CD14-positive monocyte (primary cell): ENCODE measurements around the gene PCBP3. TPM values are rescaled to one million over a fixed set of nuclear protein-coding genes. Genes with fewer than 3 reads are reported as not detected.
"Not testable (repeated sequence)": the region's sequence is repeated elsewhere in the genome, so short reads cannot be mapped to it uniquely, and the experiment has no call there.

Experiments
- DNase-seq, 3 donors: peaks; one replicate each; pipeline ENCODE4 v3.0.0-alpha.2; 2011 to 2022
- H2AFZ ChIP-seq: 2 replicates; pipeline ENCODE4 v1.6.0; 2012; ENCODE audit warnings: mild to moderate bottlenecking, low read depth, low read length, inconsistent platforms; ENCODE audit not compliant: insufficient read depth, poor library complexity, severe bottlenecking
- H3K27ac ChIP-seq, 2 donors: 1 replicate in 1 of 2; 2 replicates in 1 of 2; pipeline ENCODE4 v1.5.1; 2012 to 2013; ENCODE audit warnings: low read length in 2 of 2, control low read depth in 1 of 2, inconsistent platforms in 1 of 2, low read depth in 1 of 2, mild to moderate bottlenecking in 1 of 2
- H3K27me3 ChIP-seq, 2 donors: one replicate each; pipeline versions ENCODE4 v1.6.0 to v1.6.1; 2011 to 2013; ENCODE audit warnings: low read length in 2 of 2; ENCODE audit not compliant: control insufficient read depth in 2 of 2, insufficient read depth in 2 of 2
- H3K36me3 ChIP-seq, 2 donors: replicated peaks in 1 of 2; 1 replicate in 1 of 2; 2 replicates in 1 of 2; pipeline versions ENCODE4 v1.5.1 to v1.6.1; 2012 to 2013; ENCODE audit warnings: low read length in 2 of 2, control low read depth in 1 of 2, inconsistent platforms in 1 of 2, mild to moderate bottlenecking in 1 of 2; ENCODE audit not compliant: insufficient read depth in 2 of 2, control insufficient read depth in 1 of 2
- H3K4me1 ChIP-seq, 2 donors: 1 replicate in 1 of 2; 2 replicates in 1 of 2; pipeline versions ENCODE4 v1.5.1 to v1.6.1; 2012 to 2013; ENCODE audit warnings: low read length in 2 of 2, control low read depth in 1 of 2, inconsistent platforms in 1 of 2, mild to moderate bottlenecking in 1 of 2, moderate library complexity in 1 of 2; ENCODE audit not compliant: insufficient read depth in 2 of 2, control insufficient read depth in 1 of 2
- H3K4me2 ChIP-seq: replicated peaks from 2 replicates; pipeline ENCODE3; 2012; ENCODE audit warnings: low read length, moderate library complexity, mild to moderate bottlenecking; ENCODE audit not compliant: poor library complexity, severe bottlenecking; ENCODE audit errors: extremely low read depth
- H3K4me3 ChIP-seq, 3 experiments: fragments of 200-600 bp in 1 of 3; sonication (generic) in 1 of 3; replicated peaks in 1 of 3; 1 replicate in 2 of 3; 2 replicates in 1 of 3; pipeline ENCODE4 v1.5.1; 2011 to 2013; ENCODE audit warnings: low read length in 3 of 3, mild to moderate bottlenecking in 3 of 3, control low read depth in 2 of 3, low read depth in 2 of 3, inconsistent platforms in 1 of 3, moderate library complexity in 1 of 3
- H3K79me2 ChIP-seq: 2 replicates; pipeline ENCODE4 v1.6.0; 2012; ENCODE audit warnings: mild to moderate bottlenecking, control low read depth, inconsistent platforms, low read length, moderate library complexity; ENCODE audit not compliant: insufficient read depth
- H3K9ac ChIP-seq: 2 replicates; pipeline ENCODE4 v1.6.0; 2017; ENCODE audit warnings: low read length, mild to moderate bottlenecking; ENCODE audit not compliant: insufficient read depth, poor library complexity, severe bottlenecking
- H3K9me3 ChIP-seq, 2 donors: replicated peaks in 1 of 2; 1 replicate in 1 of 2; 2 replicates in 1 of 2; pipeline versions ENCODE4 v1.5.1 to v1.6.1; 2012 to 2013; ENCODE audit warnings: low read length in 2 of 2, control low read depth in 1 of 2; ENCODE audit not compliant: control insufficient read depth in 1 of 2, insufficient read depth in 1 of 2
- H4K20me1 ChIP-seq: 2 replicates; pipeline ENCODE4 v1.6.0; 2012; ENCODE audit warnings: mild to moderate bottlenecking, low read length, control low read depth, moderate library complexity; ENCODE audit not compliant: insufficient read depth
- H3K27ac Mint-ChIP-seq, 7 donors: one replicate each; pipeline ENCODE4 v1.8.0; 2020; ENCODE audit warnings: mild to moderate bottlenecking in 7 of 7, mixed read lengths in 7 of 7, moderate library complexity in 6 of 7, inconsistent platforms in 2 of 7
- H3K27me3 Mint-ChIP-seq, 3 donors: one replicate each; pipeline ENCODE4 v1.8.0; 2021 to 2022; ENCODE audit warnings: low read depth in 3 of 3, mild to moderate bottlenecking in 3 of 3, mixed read lengths in 3 of 3, moderate library complexity in 3 of 3, inconsistent platforms in 1 of 3
- H3K36me3 Mint-ChIP-seq, 2 donors: one replicate each; pipeline ENCODE4 v1.8.0; 2020; ENCODE audit warnings: mixed read lengths in 2 of 2, inconsistent platforms in 1 of 2, mild to moderate bottlenecking in 1 of 2
- H3K4me1 Mint-ChIP-seq: one replicate; pipeline ENCODE4 v1.8.0; 2020; ENCODE audit warnings: mild to moderate bottlenecking, mixed read lengths
- H3K4me3 Mint-ChIP-seq, 2 donors: one replicate each; pipeline ENCODE4 v1.8.0; 2020; ENCODE audit warnings: mild to moderate bottlenecking in 2 of 2, mixed read lengths in 2 of 2, moderate library complexity in 1 of 2
- H3K9me3 Mint-ChIP-seq, 7 donors: one replicate each; pipeline ENCODE4 v1.8.0; 2020 to 2022; ENCODE audit warnings: mixed read lengths in 7 of 7, mild to moderate bottlenecking in 6 of 7, moderate library complexity in 6 of 7, inconsistent platforms in 2 of 7
- WGBS: methylation state at CpG from one replicate; pipeline ENCODE4 v1.1.5; 2013; ENCODE audit warnings: missing lambda C conversion rate; ENCODE audit not compliant: insufficient coverage; 5-methylcytosine and 5-hydroxymethylcytosine counted together
- intact Hi-C, 2 donors: fragments of 100-400 bp; cut with micrococcal nuclease; formaldehyde crosslinking; loops; one replicate each; pipeline versions ENCODE4 v1.15.0 to v1.15.1; 2023
- polyA plus RNA-seq, 3 donors: library from polyadenylated mRNA; depleted of rRNA in 1 of 3; unstranded in 2 of 3; stranded (reverse) in 1 of 3; fragments of 300-500 nt in 2 of 3; fragments of >200 nt in 1 of 3; fragmentation: Illumina TruSeq in 2 of 3; gene quantifications; 1 replicate in 2 of 3; 2 replicates in 1 of 3; pipeline ENCODE4 v1.2.3, GENCODE V29; 2012 to 2021
- TF ChIP-seq, protein P1 (sequence below): fragments of 200-600 bp; IDR thresholded peaks from one replicate; pipeline ENCODE4 v1.8.0; 2022; ENCODE audit warnings: antibody characterized with exemption, mild to moderate bottlenecking

PCBP3 gene
- polyA plus RNA-seq, 3 donors: 0.34 to 0.49 TPM; not detected in 1

- Mint-ChIP-seq H3K27me3 (peaks cover 12 to 15% (median 13%) of the 10 kb centered on the region in 3 donors), H3K9me3 (peaks cover 0 to 11% (median 2%) of the 10 kb centered on the region in 7 donors)
- H3K4me2 ChIP-seq, H4K20me1 ChIP-seq, H3K9ac ChIP-seq, H3K27ac ChIP-seq, H3K27me3 ChIP-seq, H3K4me1 ChIP-seq, intact Hi-C loops, H3K27ac Mint-ChIP-seq, H3K4me3 Mint-ChIP-seq, H3K79me2 ChIP-seq, DNase-seq, H3K36me3 Mint-ChIP-seq, H3K36me3 ChIP-seq, H3K4me3 ChIP-seq, H2AFZ ChIP-seq, H3K4me1 Mint-ChIP-seq: not testable (repeated sequence)
- peaks cover 0 to 15% of the 10 kb centered on the region in 2 donors for H3K9me3 ChIP-seq
- 94% methylated on average over 6 of the region's 6 CpGs for WGBS
These were observed 33.9 kb upstream of the PCBP3 start for GRCh38 chr21:45609616-45610015.

DNA sequence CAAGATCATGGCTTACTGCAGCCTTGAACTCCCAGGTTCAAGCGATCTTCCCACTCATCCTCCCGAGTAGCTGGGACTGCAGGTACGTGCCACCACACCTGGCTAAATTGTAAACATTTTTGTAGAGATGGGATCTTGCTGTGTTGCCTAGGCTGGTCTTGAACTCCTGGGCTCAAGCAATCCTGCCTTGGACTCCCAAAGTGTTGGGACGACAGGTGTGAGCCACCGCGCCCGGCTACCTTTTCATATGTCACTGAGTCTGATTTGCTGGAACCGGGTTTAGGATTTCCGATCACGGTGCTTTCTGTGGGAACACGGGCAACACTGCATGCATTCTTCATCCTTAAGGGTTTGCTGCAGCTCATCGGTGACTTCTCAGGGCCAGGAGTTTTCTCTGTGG lies 32.2 kb upstream of the PCBP3 start:
- Histone ChIP-seq H3K9me3 (peaks cover 0 to 6% of the 10 kb centered on the region in 2 donors), H3K27me3 (no peaks in the 10 kb centered on the region), H3K79me2 (no peaks in the 10 kb centered on the region), H3K4me3 (no peak overlapping the region), H3K27ac (no peak overlapping the region), H3K4me1 (no peaks in the 10 kb centered on the region), H4K20me1 (no peaks in the 10 kb centered on the region), H3K36me3 (no peaks in the 10 kb centered on the region), H3K9ac (no peak overlapping the region), H2AFZ (no peak overlapping the region), H3K4me2 (no peak overlapping the region)
- TF ChIP-seq, protein P1, sequence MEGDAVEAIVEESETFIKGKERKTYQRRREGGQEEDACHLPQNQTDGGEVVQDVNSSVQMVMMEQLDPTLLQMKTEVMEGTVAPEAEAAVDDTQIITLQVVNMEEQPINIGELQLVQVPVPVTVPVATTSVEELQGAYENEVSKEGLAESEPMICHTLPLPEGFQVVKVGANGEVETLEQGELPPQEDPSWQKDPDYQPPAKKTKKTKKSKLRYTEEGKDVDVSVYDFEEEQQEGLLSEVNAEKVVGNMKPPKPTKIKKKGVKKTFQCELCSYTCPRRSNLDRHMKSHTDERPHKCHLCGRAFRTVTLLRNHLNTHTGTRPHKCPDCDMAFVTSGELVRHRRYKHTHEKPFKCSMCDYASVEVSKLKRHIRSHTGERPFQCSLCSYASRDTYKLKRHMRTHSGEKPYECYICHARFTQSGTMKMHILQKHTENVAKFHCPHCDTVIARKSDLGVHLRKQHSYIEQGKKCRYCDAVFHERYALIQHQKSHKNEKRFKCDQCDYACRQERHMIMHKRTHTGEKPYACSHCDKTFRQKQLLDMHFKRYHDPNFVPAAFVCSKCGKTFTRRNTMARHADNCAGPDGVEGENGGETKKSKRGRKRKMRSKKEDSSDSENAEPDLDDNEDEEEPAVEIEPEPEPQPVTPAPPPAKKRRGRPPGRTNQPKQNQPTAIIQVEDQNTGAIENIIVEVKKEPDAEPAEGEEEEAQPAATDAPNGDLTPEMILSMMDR: no peak
- WGBS: 93% methylated on average over 9 of the region's 12 CpGs
- intact Hi-C loops: no loop called here
- H3K27ac Mint-ChIP-seq: no peak overlapping the region
- H3K36me3 Mint-ChIP-seq: no peaks in the 10 kb centered on the region
- H3K4me1 Mint-ChIP-seq: peaks cover 9% of the 10 kb centered on the region
- DNase-seq: no peak
- H3K27me3 Mint-ChIP-seq: peaks cover 10 to 20% (median 17%) of the 10 kb centered on the region in 3 donors
- H3K9me3 Mint-ChIP-seq: peaks cover 0 to 5% (median 0%) of the 10 kb centered on the region in 7 donors
- no peak overlapping the region for H3K4me3 Mint-ChIP-seq
